WERI-Rb-1 (cell line): ENCODE results near the gene PTBP1.

Experiments used
- DNase-seq: peaks from one replicate; pipeline ENCODE4 v3.0.0-alpha.2; 2020
- H3K27ac ChIP-seq: fragments of 250-450 bp; sonication (Bioruptor Pico); 2 replicates; pipeline ENCODE4 v1.5.1; 2020; ENCODE audit warnings: mild to moderate bottlenecking, moderate library complexity
- H3K27me3 ChIP-seq: fragments of 250-450 bp; sonication (Bioruptor Pico); 2 replicates; pipeline ENCODE4 v1.5.1; 2021; ENCODE audit warnings: mild to moderate bottlenecking, low read depth, moderate library complexity; ENCODE audit not compliant: insufficient read depth, severe bottlenecking
- H3K36me3 ChIP-seq: fragments of 250-450 bp; sonication (Bioruptor Pico); 2 replicates; pipeline ENCODE4 v1.5.1; 2020; ENCODE audit warnings: mild to moderate bottlenecking, moderate library complexity
- H3K4me3 ChIP-seq: 2 replicates; pipeline ENCODE4 v1.5.1; 2011; ENCODE audit warnings: low read depth, mild to moderate bottlenecking, control low read depth, low read length
- H3K9me3 ChIP-seq: fragments of 250-450 bp; sonication (Bioruptor Pico); 2 replicates; pipeline ENCODE4 v1.5.1; 2021; ENCODE audit warnings: mild to moderate bottlenecking, moderate library complexity; ENCODE audit not compliant: severe bottlenecking
- CTCF ChIP-seq: IDR thresholded peaks from 2 replicates; pipeline ENCODE4 v1.5.1; 2011; ENCODE audit warnings: low read depth, mild to moderate bottlenecking, control low read depth, inconsistent platforms, low read length

PTBP1 gene

DNA sequence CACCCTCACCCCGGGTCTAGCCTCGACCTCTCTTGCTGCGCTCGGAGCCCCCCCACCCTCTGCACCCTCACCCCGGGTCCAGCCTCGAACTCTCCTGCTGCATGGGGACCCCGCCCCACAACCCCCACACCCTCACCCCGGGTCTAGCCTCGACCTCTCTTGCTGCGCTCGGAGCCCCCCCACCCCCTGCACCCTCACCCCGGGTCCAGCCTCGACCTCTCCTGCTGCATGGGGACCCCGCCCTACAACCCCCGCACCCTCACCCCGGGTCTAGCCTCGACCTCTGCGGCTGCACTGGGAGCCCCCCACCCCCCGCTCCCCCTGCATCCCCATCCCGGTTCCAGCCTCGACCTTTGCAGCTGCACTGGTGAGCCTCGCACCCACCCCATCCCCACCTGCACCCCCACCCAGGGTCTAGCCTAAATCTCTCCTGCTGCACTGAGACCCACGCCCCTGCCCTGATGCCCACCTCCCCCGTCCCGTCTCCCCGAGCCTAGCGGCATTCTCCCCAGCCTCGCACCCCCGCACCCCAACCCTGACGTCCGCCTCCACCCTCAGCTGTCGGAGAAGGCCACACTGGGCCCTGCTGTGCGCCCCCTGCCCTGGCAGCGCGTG is 64.0 kb downstream of the PTBP1 start:
- H3K4me3 ChIP-seq, result no peak overlapping the region
- no peak overlapping the region for H3K27ac ChIP-seq
- H3K36me3 ChIP-seq, result peaks cover 7% of the 10 kb centered on the region
- TF ChIP-seq CTCF, result no peak
- no peaks in the 10 kb centered on the region for H3K9me3 ChIP-seq
- DNase-seq, result no peak
- no peaks in the 10 kb centered on the region for H3K27me3 ChIP-seq
